CD4-positive, alpha-beta T cell (primary cell): Measurements from ENCODE around the gene HOGA1. TPM values are rescaled to one million over a fixed set of nuclear protein-coding genes. Genes with fewer than 3 reads are reported as not detected.

ENCODE experiments used
- ATAC-seq: fragments of 200-7000 bp; cut with Tn5 transposase; one replicate; pipeline ENCODE4 v1.10.0; 2022; ENCODE audit warnings: mild to moderate bottlenecking; ENCODE audit not compliant: poor library complexity
- CTCF ChIA-PET: fragments of 350-600 bp; sonication (Branson Sonifier 250); formaldehyde crosslinking; loops from one replicate; lab custom pipeline; 2021; ENCODE audit warnings: antibody characterized with exemption, inconsistent platforms; lab: Charles Lee
- POLR2A ChIA-PET: fragments of 350-600 bp; sonication (Branson Sonifier 250); formaldehyde crosslinking; loops from one replicate; lab custom pipeline; 2021; ENCODE audit warnings: antibody characterized with exemption, inconsistent platforms; lab: Charles Lee
- DNase-seq, 14 experiments: peaks; one replicate each; pipeline ENCODE4 v3.0.0-alpha.2; 2013 to 2020; ENCODE audit warnings: mixed read lengths in 2 of 14
- H3K27ac ChIP-seq, 2 donors: one replicate each; pipeline versions ENCODE4 v1.5.1 to v1.7.0; 2013; ENCODE audit warnings: low read length in 2 of 2, low read depth in 1 of 2, mild to moderate bottlenecking in 1 of 2
- H3K27me3 ChIP-seq, 2 experiments: 1 replicate in 1 of 2; 2 replicates in 1 of 2; pipeline versions ENCODE4 v1.6.1 to v1.7.0; 2013; ENCODE audit warnings: low read length in 2 of 2, control low read depth in 1 of 2, mild to moderate bottlenecking in 1 of 2, moderate library complexity in 1 of 2; ENCODE audit not compliant: insufficient read depth in 2 of 2, control insufficient read depth in 1 of 2
- H3K36me3 ChIP-seq: one replicate; pipeline ENCODE4 v1.6.1; 2013; ENCODE audit warnings: low read length, control low read depth; ENCODE audit not compliant: insufficient read depth
- H3K4me1 ChIP-seq: one replicate; pipeline ENCODE4 v1.6.1; 2013; ENCODE audit warnings: low read length, control low read depth; ENCODE audit not compliant: insufficient read depth
- H3K4me3 ChIP-seq: one replicate; pipeline ENCODE4 v1.5.1; 2013; ENCODE audit warnings: mild to moderate bottlenecking, low read length, moderate library complexity
- H3K9me3 ChIP-seq, 2 experiments: 1 replicate in 1 of 2; 2 replicates in 1 of 2; pipeline versions ENCODE4 v1.6.1 to v1.7.0; 2013; ENCODE audit warnings: low read length in 2 of 2, mild to moderate bottlenecking in 2 of 2, control low read depth in 1 of 2, moderate library complexity in 1 of 2; ENCODE audit not compliant: control insufficient read depth in 1 of 2, insufficient read depth in 1 of 2
- H3K27ac Mint-ChIP-seq: one replicate; pipeline ENCODE4 v1.8.0; 2020; ENCODE audit warnings: mixed read lengths
- H3K27me3 Mint-ChIP-seq: one replicate; pipeline ENCODE4 v1.8.0; 2021; ENCODE audit warnings: mixed read lengths
- H3K36me3 Mint-ChIP-seq: one replicate; pipeline ENCODE4 v1.8.0; 2021; ENCODE audit warnings: low read depth, mixed read lengths
- H3K4me1 Mint-ChIP-seq: one replicate; pipeline ENCODE4 v1.8.0; 2021; ENCODE audit warnings: low read depth, mixed read lengths
- H3K4me3 Mint-ChIP-seq: one replicate; pipeline ENCODE4 v1.8.0; 2020; ENCODE audit warnings: mild to moderate bottlenecking, mixed read lengths
- H3K9me3 Mint-ChIP-seq: one replicate; pipeline ENCODE4 v1.8.0; 2020; ENCODE audit warnings: mixed read lengths
- CTCF ChIP-seq: fragments of 200-600 bp; IDR thresholded peaks from one replicate; pipeline ENCODE4 v1.8.0; 2022; ENCODE audit warnings: antibody characterized with exemption, mild to moderate bottlenecking
- intact Hi-C, 2 experiments: fragments of 100-400 bp; cut with DNase I in 1 of 2; cut with micrococcal nuclease in 1 of 2; formaldehyde crosslinking; loops; one replicate each; pipeline versions ENCODE4 v1.15.1 to v1.9.0; 2023 to 2025; cut with DNase I, micrococcal nuclease
- total RNA-seq, 174 experiments: library from RNA in 2 of 174; stranded (reverse) in 2 of 174; gene quantifications; one replicate each; pipeline ENCODE4 v1.2.3 and lab custom pipeline; 2021 to 2026

HOGA1 gene
- total RNA-seq, 2 experiments from 2014 or later = not detected

DNA sequence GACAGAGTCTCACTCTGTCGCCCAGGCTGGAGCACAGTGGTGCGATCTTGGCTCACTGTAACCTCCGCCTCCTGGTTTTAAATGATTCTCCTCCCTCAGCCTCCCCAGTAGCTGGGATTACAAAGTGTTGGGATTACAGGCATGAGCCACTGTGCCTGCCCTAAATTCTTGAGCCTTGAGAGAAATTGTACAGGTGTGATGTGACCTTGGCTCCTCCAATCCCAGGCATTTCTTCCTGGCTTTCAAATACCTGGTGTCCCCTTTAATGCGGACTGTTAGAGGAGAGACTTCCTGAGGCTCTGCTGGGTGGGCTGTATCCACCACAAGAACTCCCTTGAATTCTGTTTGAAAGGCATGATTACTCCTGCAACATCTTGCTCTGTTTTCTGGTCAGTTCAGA, 34.1 kb downstream of the HOGA1 start:
- H3K27me3 ChIP-seq = no peaks in the 10 kb centered on the region
- ATAC-seq = no peak
- H3K9me3 ChIP-seq = no peaks in the 10 kb centered on the region
- TF ChIP-seq CTCF = no peak
- no peaks in the 10 kb centered on the region for H3K27me3 Mint-ChIP-seq
- H3K27ac Mint-ChIP-seq = no peak overlapping the region
- no peak overlapping the region for H3K4me3 ChIP-seq
- no peak for DNase-seq
- H3K4me1 ChIP-seq = no peaks in the 10 kb centered on the region
- H3K4me3 Mint-ChIP-seq = no peak overlapping the region
- ChIA-PET CTCF (interaction anchor here (1.2 kb wide), 1 partner anchor 14 kb away, joined by 3 read pairs; no protein-coding TSS in a partner anchor), POLR2A (no interaction called here)
- H3K36me3 ChIP-seq = no peaks in the 10 kb centered on the region
- no peaks in the 10 kb centered on the region for H3K9me3 Mint-ChIP-seq
- no peaks in the 10 kb centered on the region for H3K4me1 Mint-ChIP-seq
- no peaks in the 10 kb centered on the region for H3K36me3 Mint-ChIP-seq
- H3K27ac ChIP-seq = no peak overlapping the region
- intact Hi-C loops = no loop called here

GRCh38 chr10:97618733-97619132, 34.5 kb downstream of the HOGA1 start:
- ATAC-seq (no peak), DNase-seq (no peak)
- H3K27me3 ChIP-seq = no peaks in the 10 kb centered on the region
- no peaks in the 10 kb centered on the region for H3K36me3 Mint-ChIP-seq
- intact Hi-C loops = no loop called here
- H3K4me1 ChIP-seq = no peaks in the 10 kb centered on the region
- H3K9me3 Mint-ChIP-seq = no peaks in the 10 kb centered on the region
- no peak overlapping the region for H3K27ac ChIP-seq
- no peaks in the 10 kb centered on the region for H3K27me3 Mint-ChIP-seq
- no peaks in the 10 kb centered on the region for H3K36me3 ChIP-seq
- H3K4me3 Mint-ChIP-seq = no peak overlapping the region
- H3K4me3 ChIP-seq = no peak overlapping the region
- ChIA-PET CTCF (interaction anchor here (1.2 kb wide), 1 partner anchor 14 kb away, joined by 3 read pairs; no protein-coding TSS in a partner anchor), POLR2A (no interaction called here)
- no peaks in the 10 kb centered on the region for H3K4me1 Mint-ChIP-seq
- H3K9me3 ChIP-seq = no peaks in the 10 kb centered on the region
- no peak for TF ChIP-seq CTCF
- H3K27ac Mint-ChIP-seq = no peak overlapping the region

- no peak overlapping the region for H3K27ac ChIP-seq
- ChIA-PET POLR2A (no interaction called here), CTCF (no interaction called here)
- no peak for ATAC-seq
- no peaks in the 10 kb centered on the region for H3K36me3 Mint-ChIP-seq
- intact Hi-C loops = no loop called here
- H3K4me1 ChIP-seq = no peaks in the 10 kb centered on the region
- H3K4me3 ChIP-seq = no peak overlapping the region
- no peaks in the 10 kb centered on the region for H3K9me3 ChIP-seq
- no peaks in the 10 kb centered on the region for H3K27me3 ChIP-seq
- TF ChIP-seq CTCF = no peak
- no peaks in the 10 kb centered on the region for H3K27me3 Mint-ChIP-seq
- H3K36me3 ChIP-seq = no peaks in the 10 kb centered on the region
- H3K4me1 Mint-ChIP-seq = no peaks in the 10 kb centered on the region
- no peak overlapping the region for H3K27ac Mint-ChIP-seq
- no peaks in the 10 kb centered on the region for H3K9me3 Mint-ChIP-seq
- DNase-seq = no peak
- no peak overlapping the region for H3K4me3 Mint-ChIP-seq
Measured at GRCh38 chr10:97623277-97623676, 39.1 kb downstream of the HOGA1 start.
